ELR (cell line): ENCODE measurements around the gene FOXL3.

ENCODE experiments used
- DNase-seq: peaks from one replicate; pipeline ENCODE4 v3.0.0-alpha.2; 2015; ENCODE audit warnings: low read depth

The FOXL3 gene

GRCh38 chr7:266851-267840 lies 22.8 kb upstream of the FOXL3 start:
- peak; percentile 27 for DNase-seq

- DNase-seq, result no peak
These were observed 21.0 kb upstream of the FOXL3 start for GRCh38 chr7:268991-269390.

GRCh38 chr7:269721-270120 lies 20.2 kb upstream of the FOXL3 start:
- DNase-seq, result no peak

- DNase-seq, result no peak
These were observed 19.5 kb upstream of the FOXL3 start for GRCh38 chr7:270351-270983.

- DNase-seq, result no peak
These were observed 18.5 kb upstream of the FOXL3 start for GRCh38 chr7:271266-272107.

- no peak for DNase-seq
These were observed 17.8 kb upstream of the FOXL3 start for GRCh38 chr7:272108-272615.

- DNase-seq, result no peak
These were observed 17.3 kb upstream of the FOXL3 start for GRCh38 chr7:272631-273030.

- DNase-seq, result no peak
These were observed 16.6 kb upstream of the FOXL3 start for GRCh38 chr7:273327-273726.

- no peak for DNase-seq
These were observed 15.7 kb upstream of the FOXL3 start for GRCh38 chr7:274266-274665.

GRCh38 chr7:276230-276835 lies 13.6 kb upstream of the FOXL3 start:
- DNase-seq, result no peak

- DNase-seq, result peak; percentile 54
These were observed 12.7 kb upstream of the FOXL3 start for GRCh38 chr7:277228-277627.

GRCh38 chr7:278081-278480 lies 11.9 kb upstream of the FOXL3 start:
- DNase-seq, result no peak

GRCh38 chr7:279821-280220 lies 10.1 kb upstream of the FOXL3 start:
- no peak for DNase-seq

- DNase-seq, result no peak
These were observed 9.5 kb upstream of the FOXL3 start for GRCh38 chr7:280461-280860.

GRCh38 chr7:281637-282036 lies 8.3 kb upstream of the FOXL3 start:
- DNase-seq, result no peak

GRCh38 chr7:282621-283020 lies 7.3 kb upstream of the FOXL3 start:
- no peak for DNase-seq

- no peak for DNase-seq
These were observed 4.9 kb upstream of the FOXL3 start for GRCh38 chr7:284762-285722.

- no peak for DNase-seq
These were observed 4.2 kb upstream of the FOXL3 start for GRCh38 chr7:285731-286130.

GRCh38 chr7:286266-286665 lies 3.7 kb upstream of the FOXL3 start:
- DNase-seq, result no peak

- no peak for DNase-seq
These were observed 1.3 kb upstream of the FOXL3 start for GRCh38 chr7:288671-289101.
